ENCODE measurements around the gene SPAG16. TPM values are rescaled to one million over a fixed set of nuclear protein-coding genes. Genes with fewer than 3 reads are reported as not detected.

The SPAG16 gene
- total and polyA plus RNA-seq, 11 donors: 9.8 to 26.1 (median 15.2) TPM

GRCh38 chr2:214382229-214382628 is 1098.0 kb downstream of the SPAG16 start:
- no peaks in the 10 kb centered on the region for H3K36me3 ChIP-seq
- intact Hi-C loops (cut with DNase I): no loop called here
- H3K27me3 ChIP-seq: no peaks in the 10 kb centered on the region
- DNase-seq: no peak
- 55 to 77% (median 68%) methylated on average over 2 of the region's 2 CpGs for WGBS, 4 donors
- TF ChIP-seq POLR2A (IDR thresholded peaks at IDR 0.05) (no peak), CTCF (IDR thresholded peaks at IDR 0.05) (no peak)
- H3K4me3 ChIP-seq: no peak overlapping the region
- no peak overlapping the region for H3K27ac ChIP-seq
- no peaks in the 10 kb centered on the region for H3K9me3 ChIP-seq
- no peaks in the 10 kb centered on the region for H3K4me1 ChIP-seq
- no peak for ATAC-seq

- Histone ChIP-seq H3K27ac (no peak overlapping the region), H3K4me1 (no peaks in the 10 kb centered on the region), H3K4me3 (no peak overlapping the region), H3K27me3 (no peaks in the 10 kb centered on the region), H3K36me3 (no peaks in the 10 kb centered on the region), H3K9me3 (no peaks in the 10 kb centered on the region)
- DNase-seq: no peak
- 76 to 92% (median 85%) methylated on average over 2 of the region's 2 CpGs for WGBS, 4 donors
- no peak for ATAC-seq
- TF ChIP-seq POLR2A (IDR thresholded peaks at IDR 0.05): no peak
- no peak for TF ChIP-seq CTCF (IDR thresholded peaks at IDR 0.05)
- intact Hi-C loops (cut with DNase I): no loop called here
Measured at GRCh38 chr2:214386720-214387119, 1102.5 kb downstream of the SPAG16 start.

GRCh38 chr2:214389334-214389733 is 1105.1 kb downstream of the SPAG16 start:
- Histone ChIP-seq H3K9me3 (no peaks in the 10 kb centered on the region), H3K4me3 (no peak overlapping the region), H3K4me1 (no peaks in the 10 kb centered on the region), H3K36me3 (no peaks in the 10 kb centered on the region), H3K27ac (no peak overlapping the region), H3K27me3 (no peaks in the 10 kb centered on the region)
- TF ChIP-seq CTCF (IDR thresholded peaks at IDR 0.05) (no peak), POLR2A (IDR thresholded peaks at IDR 0.05) (no peak)
- intact Hi-C loops (cut with DNase I): no loop called here
- ATAC-seq: no peak
- no peak for DNase-seq

- DNase-seq (no peak), ATAC-seq (no peak)
- peaks cover 0 to 3% (median 0%) of the 10 kb centered on the region in 12 donors for H3K9me3 ChIP-seq
- H3K4me3 ChIP-seq: no peak overlapping the region
- no peaks in the 10 kb centered on the region for H3K4me1 ChIP-seq
- H3K27ac ChIP-seq: no peak overlapping the region
- no peaks in the 10 kb centered on the region for H3K36me3 ChIP-seq
- TF ChIP-seq POLR2A (IDR thresholded peaks at IDR 0.05) (no peak), CTCF (IDR thresholded peaks at IDR 0.05) (no peak)
- no peaks in the 10 kb centered on the region for H3K27me3 ChIP-seq
- intact Hi-C loops (cut with DNase I): no loop called here
Measured at GRCh38 chr2:214393796-214394195, 1109.5 kb downstream of the SPAG16 start.

Data from heart left ventricle (tissue), 16 donors.